ENCODE data around the gene PRKAR1B. TPM values are rescaled to one million over a fixed set of nuclear protein-coding genes. Genes with fewer than 3 reads are reported as not detected.

Gene PRKAR1B
- total RNA-seq, 1 experiment from 2014 or later, result 27.2 TPM

DNA sequence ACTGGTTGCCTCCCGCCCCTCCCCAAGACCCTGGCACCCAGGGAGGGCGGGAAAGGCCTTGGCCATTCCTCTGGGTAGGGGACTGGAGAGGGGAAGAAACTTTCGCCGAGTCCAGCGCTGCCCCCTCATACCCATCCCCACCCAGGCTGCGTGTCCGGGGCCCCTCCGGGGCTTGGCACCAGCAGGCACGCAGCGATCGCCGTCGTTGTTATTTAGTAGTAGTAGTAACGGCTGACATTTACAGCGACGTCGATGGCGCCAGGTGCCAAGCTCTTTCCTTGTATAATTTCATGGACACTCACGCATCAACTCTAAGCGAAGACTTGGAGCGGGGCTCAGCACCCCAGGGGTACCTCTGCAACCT lies 204.1 kb downstream of the PRKAR1B start:
- intact Hi-C loops (cut with micrococcal nuclease; ENCODE audit: unreplicated experiment), result loop anchor here (10.0 kb wide), 1 partner anchor 188 kb away; no protein-coding TSS in a partner anchor

DNA sequence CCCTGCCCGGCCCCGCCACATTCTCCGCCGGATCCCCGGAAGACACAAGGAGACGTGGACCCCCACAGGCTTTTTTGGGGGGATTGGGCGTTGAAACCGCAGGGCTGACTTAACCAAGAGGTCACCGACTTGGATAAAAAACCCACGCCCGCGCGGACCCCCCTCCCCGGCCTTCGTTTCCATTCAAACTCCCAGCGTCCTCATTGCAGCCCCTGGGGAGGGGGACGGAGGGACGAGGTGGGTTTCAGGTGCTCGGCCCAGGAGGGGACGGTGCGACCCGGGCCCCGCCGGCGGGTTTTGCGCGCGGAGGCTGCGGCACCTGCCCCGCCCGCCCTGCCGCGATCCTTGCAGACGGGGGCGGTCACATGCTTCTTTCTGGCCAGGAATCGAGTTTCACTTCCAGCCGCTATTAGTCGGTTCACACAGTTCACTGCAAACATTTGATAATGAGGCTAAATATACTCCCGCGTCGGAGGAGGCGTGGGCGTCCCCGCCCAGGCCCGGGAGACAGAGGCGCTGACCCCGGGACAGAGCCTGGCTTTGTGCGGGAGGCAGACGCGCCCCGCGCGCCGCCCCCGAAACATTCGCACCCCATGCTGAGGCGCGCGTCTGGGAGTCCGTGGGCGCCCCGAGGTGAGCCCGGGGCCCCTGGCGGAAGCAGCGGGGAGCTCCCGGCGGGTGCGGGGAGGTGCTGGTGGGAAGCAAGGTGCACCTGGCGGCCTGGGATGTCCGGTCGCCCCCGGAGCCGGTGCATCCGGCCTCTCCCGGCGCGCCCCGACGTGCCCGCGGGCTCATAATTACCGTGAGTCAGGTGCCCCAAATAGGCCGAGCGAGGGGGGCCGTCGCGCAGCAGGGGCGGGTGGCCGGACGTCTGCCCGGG lies 204.8 kb downstream of the PRKAR1B start:
- Histone ChIP-seq H3K9me3 (ENCODE audit: low read depth, low read length, poor library complexity, severe bottlenecking) (no peaks in the 10 kb centered on the region), H3K27me3 (replicated peaks; ENCODE audit: insufficient read depth, low read depth, low read length, poor library complexity) (peaks cover 63% of the 10 kb centered on the region), H3K36me3 (ENCODE audit: insufficient read depth, low read length, poor library complexity, severe bottlenecking) (no peaks in the 10 kb centered on the region), H3K4me1 (ENCODE audit: insufficient read depth, low read length, poor library complexity, severe bottlenecking) (peaks cover 20% of the 10 kb centered on the region), H3K27ac (ENCODE audit: low read depth, low read length, poor library complexity, severe bottlenecking) (no peak overlapping the region), H3K4me3 (ENCODE audit: low read depth, low read length, poor library complexity, severe bottlenecking) (peak overlapping the region; percentile 30)
- peak; percentile 99 for TF ChIP-seq EZH2 (IDR thresholded peaks at IDR 0.05; ENCODE audit: borderline replicate concordance, low read depth, low read length, poor library complexity, severe bottlenecking)
- TF ChIP-seq, protein P1, sequence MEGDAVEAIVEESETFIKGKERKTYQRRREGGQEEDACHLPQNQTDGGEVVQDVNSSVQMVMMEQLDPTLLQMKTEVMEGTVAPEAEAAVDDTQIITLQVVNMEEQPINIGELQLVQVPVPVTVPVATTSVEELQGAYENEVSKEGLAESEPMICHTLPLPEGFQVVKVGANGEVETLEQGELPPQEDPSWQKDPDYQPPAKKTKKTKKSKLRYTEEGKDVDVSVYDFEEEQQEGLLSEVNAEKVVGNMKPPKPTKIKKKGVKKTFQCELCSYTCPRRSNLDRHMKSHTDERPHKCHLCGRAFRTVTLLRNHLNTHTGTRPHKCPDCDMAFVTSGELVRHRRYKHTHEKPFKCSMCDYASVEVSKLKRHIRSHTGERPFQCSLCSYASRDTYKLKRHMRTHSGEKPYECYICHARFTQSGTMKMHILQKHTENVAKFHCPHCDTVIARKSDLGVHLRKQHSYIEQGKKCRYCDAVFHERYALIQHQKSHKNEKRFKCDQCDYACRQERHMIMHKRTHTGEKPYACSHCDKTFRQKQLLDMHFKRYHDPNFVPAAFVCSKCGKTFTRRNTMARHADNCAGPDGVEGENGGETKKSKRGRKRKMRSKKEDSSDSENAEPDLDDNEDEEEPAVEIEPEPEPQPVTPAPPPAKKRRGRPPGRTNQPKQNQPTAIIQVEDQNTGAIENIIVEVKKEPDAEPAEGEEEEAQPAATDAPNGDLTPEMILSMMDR (conservative IDR thresholded peaks at IDR 0.05; ENCODE audit: low read depth, low read length), result no peak
- ChIA-PET POLR2A (ENCODE audit: low non-redundant PET) (no interaction called here), CTCF (no interaction called here)
- intact Hi-C loops (cut with micrococcal nuclease; ENCODE audit: unreplicated experiment), result loop anchor here (10.0 kb wide), 1 partner anchor 188 kb away; no protein-coding TSS in a partner anchor
- DNase-seq (ENCODE audit: low spot score), result peak; percentile 38
- no TSS peak for BruUV-seq (replicated peaks)

More for the DNA sequence above, 204.1 kb downstream of the PRKAR1B start:
- no peak overlapping the region for H3K4me3 ChIP-seq (ENCODE audit: low read depth, low read length, poor library complexity, severe bottlenecking)
- DNase-seq (ENCODE audit: low spot score), result no peak
- H3K9me3 ChIP-seq (ENCODE audit: low read depth, low read length, poor library complexity, severe bottlenecking), result no peaks in the 10 kb centered on the region
- peaks cover 15% of the 10 kb centered on the region for H3K4me1 ChIP-seq (ENCODE audit: insufficient read depth, low read length, poor library complexity, severe bottlenecking)
- H3K27me3 ChIP-seq (replicated peaks; ENCODE audit: insufficient read depth, low read depth, low read length, poor library complexity), result peaks cover 59% of the 10 kb centered on the region
- ChIA-PET CTCF (no interaction called here), POLR2A (ENCODE audit: low non-redundant PET) (no interaction called here)
- no TSS peak for BruUV-seq (replicated peaks)
- TF ChIP-seq, protein P1 (conservative IDR thresholded peaks at IDR 0.05; ENCODE audit: low read depth, low read length), result no peak
- TF ChIP-seq EZH2 (IDR thresholded peaks at IDR 0.05; ENCODE audit: borderline replicate concordance, low read depth, low read length, poor library complexity, severe bottlenecking), result no peak
- no peaks in the 10 kb centered on the region for H3K36me3 ChIP-seq (ENCODE audit: insufficient read depth, low read length, poor library complexity, severe bottlenecking)
- H3K27ac ChIP-seq (ENCODE audit: low read depth, low read length, poor library complexity, severe bottlenecking), result no peak overlapping the region

DNA sequence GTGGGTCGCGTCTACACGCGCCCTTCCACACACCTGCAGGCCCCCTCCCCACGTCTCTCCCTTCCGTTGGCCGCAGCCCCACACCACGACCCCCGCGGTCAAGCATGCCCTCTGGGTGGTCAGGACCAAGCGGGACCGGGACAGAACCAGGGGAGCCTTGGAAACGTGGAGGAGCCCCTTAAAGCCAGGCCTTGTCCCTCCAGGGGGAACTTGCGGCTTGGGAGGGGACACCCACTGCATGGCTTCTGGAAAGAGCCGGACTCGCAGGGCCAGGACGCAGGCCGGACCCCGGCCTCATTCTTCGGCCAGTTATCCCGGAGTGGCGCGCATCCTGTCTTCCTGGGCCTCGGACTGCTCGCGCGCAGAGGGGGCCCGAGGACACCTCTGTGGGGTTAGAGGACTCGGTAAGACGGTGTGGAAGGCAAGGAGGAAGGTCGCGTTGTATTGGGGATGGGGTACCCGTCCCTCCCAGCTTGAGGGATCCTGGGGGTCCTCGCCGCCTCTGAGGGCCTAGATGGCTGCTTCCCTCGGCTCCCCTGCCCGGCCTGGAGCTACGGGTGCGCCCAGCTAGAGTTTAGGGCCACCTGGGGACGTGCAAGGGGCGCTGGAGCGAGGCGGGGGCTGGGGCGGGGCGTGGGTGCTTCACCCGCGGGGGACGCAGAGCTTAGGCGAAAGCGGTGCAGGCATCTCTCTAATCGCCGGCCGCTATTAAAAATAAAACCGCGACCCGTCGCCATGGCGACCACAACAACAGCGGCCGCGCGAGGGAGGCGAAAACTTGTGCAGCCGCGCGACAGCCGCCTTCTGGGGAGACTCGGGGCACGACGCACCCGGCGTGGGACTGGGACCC lies 205.6 kb downstream of the PRKAR1B start:
- peaks cover 70% of the 10 kb centered on the region for H3K27me3 ChIP-seq (replicated peaks; ENCODE audit: insufficient read depth, low read depth, low read length, poor library complexity)
- H3K4me3 ChIP-seq (ENCODE audit: low read depth, low read length, poor library complexity, severe bottlenecking), result peak overlapping the region; percentile 30
- CTCF ChIA-PET, result no interaction called here
- peaks cover 20% of the 10 kb centered on the region for H3K4me1 ChIP-seq (ENCODE audit: insufficient read depth, low read length, poor library complexity, severe bottlenecking)
- H3K27ac ChIP-seq (ENCODE audit: low read depth, low read length, poor library complexity, severe bottlenecking), result no peak overlapping the region
- intact Hi-C loops (cut with micrococcal nuclease; ENCODE audit: unreplicated experiment), result loop anchor here (10.0 kb wide), 1 partner anchor 187 kb away; no protein-coding TSS in a partner anchor
- TF ChIP-seq, protein P1 (conservative IDR thresholded peaks at IDR 0.05; ENCODE audit: low read depth, low read length), result no peak
- TF ChIP-seq EZH2 (IDR thresholded peaks at IDR 0.05; ENCODE audit: borderline replicate concordance, low read depth, low read length, poor library complexity, severe bottlenecking), result no peak
- peak; percentile 55 for DNase-seq (ENCODE audit: low spot score)
- H3K36me3 ChIP-seq (ENCODE audit: insufficient read depth, low read length, poor library complexity, severe bottlenecking), result no peaks in the 10 kb centered on the region
- BruUV-seq (replicated peaks), result no TSS peak
- POLR2A ChIA-PET (ENCODE audit: low non-redundant PET), result no interaction called here
- no peaks in the 10 kb centered on the region for H3K9me3 ChIP-seq (ENCODE audit: low read depth, low read length, poor library complexity, severe bottlenecking)

Data from A673 (cell line).